Measurements from ENCODE around the gene TMEM117.

DNA sequence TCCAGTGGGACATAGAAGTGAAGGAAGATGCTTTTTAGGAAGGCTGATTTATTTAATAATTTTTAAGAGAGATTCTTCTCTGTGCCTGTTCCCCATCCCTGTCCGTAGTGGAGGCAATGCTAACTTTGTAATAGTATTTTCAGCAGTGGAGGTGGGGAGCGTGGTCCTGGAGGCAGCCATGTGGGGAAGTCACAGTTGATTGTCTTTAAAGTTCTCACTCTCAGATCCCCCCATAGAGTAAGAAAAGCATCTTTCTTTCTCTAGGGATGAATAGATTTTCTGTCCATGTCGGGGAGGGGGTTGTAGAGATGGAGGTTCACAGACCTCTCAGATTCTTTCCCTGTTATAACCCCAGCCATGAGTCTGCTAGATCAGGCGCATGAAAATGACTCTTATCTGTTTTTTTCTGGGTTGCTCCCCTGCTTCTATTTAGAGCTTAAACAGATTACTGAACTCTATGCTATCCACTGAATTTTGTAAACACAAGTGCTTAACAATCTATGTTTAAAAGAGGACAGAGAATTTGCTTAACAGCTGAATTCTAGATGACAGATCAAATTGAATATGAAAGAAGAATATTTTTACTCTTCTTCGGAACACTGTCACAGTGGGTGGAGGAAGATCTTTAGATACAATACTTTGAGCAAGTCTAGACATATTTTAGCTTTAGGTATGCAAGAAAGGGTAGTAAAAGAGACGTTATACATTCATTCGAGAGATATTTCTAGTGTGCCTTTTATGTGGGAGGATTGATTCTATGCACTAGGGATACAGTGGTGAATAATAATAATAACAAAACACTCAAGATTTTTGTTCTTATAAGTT, 25.3 kb downstream of the TMEM117 start:
- TF ChIP-seq, protein P1, sequence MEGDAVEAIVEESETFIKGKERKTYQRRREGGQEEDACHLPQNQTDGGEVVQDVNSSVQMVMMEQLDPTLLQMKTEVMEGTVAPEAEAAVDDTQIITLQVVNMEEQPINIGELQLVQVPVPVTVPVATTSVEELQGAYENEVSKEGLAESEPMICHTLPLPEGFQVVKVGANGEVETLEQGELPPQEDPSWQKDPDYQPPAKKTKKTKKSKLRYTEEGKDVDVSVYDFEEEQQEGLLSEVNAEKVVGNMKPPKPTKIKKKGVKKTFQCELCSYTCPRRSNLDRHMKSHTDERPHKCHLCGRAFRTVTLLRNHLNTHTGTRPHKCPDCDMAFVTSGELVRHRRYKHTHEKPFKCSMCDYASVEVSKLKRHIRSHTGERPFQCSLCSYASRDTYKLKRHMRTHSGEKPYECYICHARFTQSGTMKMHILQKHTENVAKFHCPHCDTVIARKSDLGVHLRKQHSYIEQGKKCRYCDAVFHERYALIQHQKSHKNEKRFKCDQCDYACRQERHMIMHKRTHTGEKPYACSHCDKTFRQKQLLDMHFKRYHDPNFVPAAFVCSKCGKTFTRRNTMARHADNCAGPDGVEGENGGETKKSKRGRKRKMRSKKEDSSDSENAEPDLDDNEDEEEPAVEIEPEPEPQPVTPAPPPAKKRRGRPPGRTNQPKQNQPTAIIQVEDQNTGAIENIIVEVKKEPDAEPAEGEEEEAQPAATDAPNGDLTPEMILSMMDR (conservative IDR thresholded peaks at IDR 0.05; ENCODE audit: low read length) = no peak
- TF ChIP-seq EZH2phosphoT487 (IDR thresholded peaks at IDR 0.05; ENCODE audit: borderline replicate concordance, low read depth, low read length) = no peak

Data from OCI-LY7 (cell line).